Sigmoid colon (tissue), 4 donors: ENCODE results near the gene CACNA1C.

ENCODE experiments used
- CTCF ChIP-seq, 4 experiments: fragments of 450-650 bp in 3 of 4; fragments of 200-600 bp in 1 of 4; IDR thresholded peaks; one replicate each; pipeline ENCODE4 v1.5.1; 2016 to 2019; ENCODE audit warnings: antibody characterized with exemption in 4 of 4, mild to moderate bottlenecking in 3 of 4, moderate library complexity in 2 of 4
- EP300 ChIP-seq, 4 donors: sonication (generic); formaldehyde crosslinking; IDR thresholded peaks; one replicate each; pipeline ENCODE4 v1.6.1; 2017; ENCODE audit warnings: antibody characterized with exemption in 4 of 4
- POLR2A ChIP-seq, 2 donors: fragments of 450-650 bp; IDR thresholded peaks; one replicate each; pipeline ENCODE4 v1.6.1; 2016; ENCODE audit warnings: antibody characterized with exemption in 2 of 2, mild to moderate bottlenecking in 2 of 2, moderate library complexity in 2 of 2

- TF ChIP-seq CTCF (IDR thresholded peaks at IDR 0.05) (no peak), POLR2A (IDR thresholded peaks at IDR 0.05) (no peak), EP300 (IDR thresholded peaks at IDR 0.05) (no peak)
Measured at GRCh38 chr12:2608608-2608945, 555.8 kb downstream of the CACNA1C start.
